ENCODE data around the gene PEPD.

Gene PEPD

DNA sequence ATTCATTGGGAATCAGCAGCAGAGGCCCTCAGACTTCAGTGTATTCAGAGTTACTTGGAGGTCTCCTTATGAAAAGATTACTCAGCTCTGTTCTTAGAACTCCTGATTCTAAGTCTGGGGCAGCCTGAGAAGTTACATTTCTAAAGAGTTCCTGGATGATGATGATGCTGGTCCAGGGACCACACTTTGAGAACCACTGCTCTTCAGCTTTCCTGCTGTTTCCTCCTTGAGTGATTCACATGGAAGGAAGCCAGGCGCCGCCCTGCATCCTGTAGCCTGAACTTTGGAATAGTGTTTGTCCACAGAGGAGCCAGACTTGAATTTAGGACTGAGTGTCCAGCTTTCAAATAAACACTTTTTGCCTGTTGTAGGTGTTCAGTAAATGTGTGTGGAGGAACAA, 145.2 kb downstream of the PEPD start:
- DNase-seq: no peak

DNA sequence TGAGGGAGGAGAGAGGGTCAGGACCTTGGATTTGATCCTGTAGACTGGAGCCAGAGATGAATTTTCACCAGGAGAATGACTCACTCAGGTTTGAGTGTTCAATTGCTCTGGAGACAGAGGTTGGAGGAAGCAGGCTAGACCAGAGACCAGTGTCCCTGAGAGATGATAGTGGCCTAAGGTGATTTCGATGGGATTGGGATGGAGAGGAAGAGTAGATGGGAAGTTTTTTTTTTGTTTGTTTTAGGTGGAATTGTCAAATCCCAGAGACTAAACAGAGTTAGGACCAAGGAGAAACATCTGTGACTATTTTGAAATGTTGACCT, 145.8 kb downstream of the PEPD start:
- no peak for DNase-seq

DNA sequence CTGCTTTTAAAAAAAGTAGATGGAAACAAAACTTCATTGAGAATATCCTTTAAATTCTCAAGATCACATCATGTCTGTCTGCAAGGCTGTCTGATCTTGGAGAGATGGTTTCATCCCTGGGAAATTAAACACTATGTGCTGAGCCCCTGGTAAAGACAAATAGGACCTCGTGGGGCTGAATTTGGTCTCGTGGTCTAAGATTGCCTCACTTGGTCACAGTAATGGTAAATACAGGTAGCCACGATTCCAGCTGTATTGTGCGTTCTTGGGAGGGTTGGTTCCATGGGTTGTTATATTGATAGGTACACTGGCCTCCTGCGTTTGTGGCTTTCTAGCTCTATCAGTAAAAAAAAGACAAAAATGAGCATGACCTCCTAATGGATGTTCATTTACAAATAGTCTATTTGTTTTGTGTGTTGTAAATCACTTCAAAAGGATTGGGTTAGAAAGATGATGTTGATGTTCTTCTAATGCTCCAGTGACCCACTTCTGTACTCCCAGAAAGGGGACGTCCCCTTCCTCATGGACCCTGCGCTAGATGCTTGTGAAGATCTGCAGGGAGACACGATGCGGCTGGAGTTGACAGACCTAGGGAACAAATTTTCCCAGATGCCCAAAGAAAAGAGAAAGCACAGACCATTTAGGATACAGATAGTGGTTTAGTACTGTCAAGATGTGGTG, 146.3 kb downstream of the PEPD start:
- no peak for DNase-seq

DNA sequence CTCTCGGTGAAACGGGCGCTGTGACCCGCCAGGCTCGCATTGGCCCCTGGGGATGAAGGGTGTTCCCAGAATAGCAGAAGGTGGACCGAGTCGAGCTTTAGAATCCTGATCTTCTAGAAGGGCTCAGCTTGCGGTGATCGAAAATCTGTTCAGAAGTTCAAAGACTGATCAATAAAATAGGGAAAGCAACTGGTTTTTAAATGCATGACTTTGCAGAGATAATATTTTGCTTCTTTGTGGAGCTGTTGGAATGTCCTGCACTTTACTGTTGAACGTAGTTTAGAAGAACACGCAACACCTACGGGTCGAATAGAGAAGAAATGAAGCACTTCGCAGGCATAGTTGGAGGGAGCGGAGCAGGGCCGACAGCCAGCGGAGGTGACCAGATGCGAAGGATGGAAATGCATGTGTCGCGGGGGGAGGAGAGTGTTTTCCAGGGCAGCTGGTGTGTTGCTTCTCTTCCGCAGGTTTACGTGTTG, 147.3 kb downstream of the PEPD start:
- DNase-seq: no peak

DNA sequence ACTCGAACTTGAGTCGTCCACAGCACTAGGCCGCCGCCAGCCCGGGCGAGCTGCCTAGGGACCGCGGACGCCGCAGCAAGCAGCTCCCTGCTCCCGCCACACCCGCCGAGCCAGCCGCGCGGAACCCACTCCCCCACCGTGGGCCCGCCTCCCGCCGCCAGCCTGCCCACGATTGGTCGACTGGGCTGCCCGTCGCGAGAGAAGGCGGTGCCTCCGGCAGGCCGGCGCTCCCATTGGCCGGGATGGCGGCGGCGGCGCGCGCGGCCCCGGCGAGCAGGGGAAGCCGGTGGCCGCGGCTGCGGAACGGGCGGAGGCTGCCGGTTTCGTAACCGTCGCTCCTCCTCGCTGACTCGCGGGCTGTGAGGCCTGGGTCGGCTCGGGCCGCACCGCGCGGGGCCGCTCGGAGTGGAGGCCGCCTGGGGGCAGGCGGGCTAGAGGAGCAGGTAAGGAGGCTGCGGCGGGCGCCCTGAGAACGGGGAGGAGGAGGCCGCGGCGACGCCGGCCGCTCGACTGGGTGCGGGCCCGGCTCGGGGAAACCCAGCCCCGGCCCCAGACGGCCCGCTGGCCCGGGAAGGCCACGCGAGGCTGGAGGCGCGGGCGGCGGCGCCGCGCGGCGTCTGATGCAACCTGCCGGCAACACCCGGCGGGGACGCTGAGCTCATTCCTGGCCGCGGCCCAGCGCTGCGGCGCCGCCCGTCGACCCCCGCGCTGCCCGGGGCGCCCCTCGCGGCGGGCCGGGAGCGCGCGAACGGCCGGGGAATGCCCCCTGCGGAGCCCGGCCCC, 147.9 kb downstream of the PEPD start, which contains the start of gene CEBPG:
Gene CEBPG (plus strand): TSS at position 257 of the 783 bp plus-strand sequence. CDS start 5,531 bp downstream, outside the sequence.
- peak; percentile 91 for DNase-seq

DNA sequence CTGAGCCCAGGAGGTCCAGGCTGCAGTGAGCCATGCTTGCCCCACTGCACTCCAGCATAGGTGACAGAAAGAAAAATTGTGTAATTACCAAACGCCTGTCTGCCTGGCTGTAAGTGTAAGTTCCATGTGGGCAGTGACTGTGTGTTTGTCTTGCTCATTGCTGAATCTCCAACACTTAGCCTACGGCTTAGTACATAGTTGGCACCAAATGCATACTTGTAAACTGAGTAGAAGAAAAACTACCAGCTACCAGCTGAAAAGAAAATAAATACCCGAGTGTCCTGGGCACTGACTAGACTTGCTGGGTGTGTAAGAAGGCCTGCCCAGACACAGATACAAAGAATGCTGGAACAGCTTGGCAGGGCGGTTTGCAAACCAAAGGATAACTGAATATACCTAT, 150.8 kb downstream of the PEPD start:
- no peak for DNase-seq

DNA sequence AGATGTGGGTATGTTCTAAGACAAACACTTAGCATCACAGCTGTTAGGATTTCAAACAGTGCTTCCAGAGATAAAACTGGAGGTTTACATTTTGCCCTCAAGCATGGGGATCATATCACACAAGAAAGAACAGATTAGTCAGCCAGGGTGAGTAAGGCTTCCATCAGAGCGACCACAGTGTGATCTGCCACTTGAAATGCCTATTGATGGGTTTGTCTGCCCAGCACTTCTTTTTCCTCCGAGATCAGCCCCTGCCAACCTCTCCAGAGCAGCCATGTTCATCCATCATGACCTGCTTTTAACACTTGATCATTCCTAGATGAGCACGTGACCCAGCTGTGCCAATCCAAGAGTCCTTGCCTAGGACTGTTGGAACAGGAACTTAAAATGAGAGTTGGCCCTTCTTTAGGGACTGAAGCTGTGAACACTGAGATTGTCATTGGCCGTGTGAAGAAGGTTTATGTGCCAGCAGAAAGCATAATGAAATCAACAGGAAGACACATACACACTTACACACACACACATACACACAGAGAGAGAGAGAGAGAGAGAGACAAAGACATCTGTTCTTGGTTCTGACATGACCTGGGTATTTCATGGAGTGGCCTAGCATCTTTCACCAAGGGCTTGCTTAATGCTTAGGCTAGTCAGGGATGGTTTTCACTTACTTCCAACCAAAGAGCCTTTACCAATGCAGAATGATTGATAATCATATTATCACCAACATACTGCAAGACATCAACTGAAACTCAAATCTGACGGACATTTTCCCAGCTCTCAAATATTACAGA, 153.3 kb downstream of the PEPD start:
- no peak for DNase-seq

DNA sequence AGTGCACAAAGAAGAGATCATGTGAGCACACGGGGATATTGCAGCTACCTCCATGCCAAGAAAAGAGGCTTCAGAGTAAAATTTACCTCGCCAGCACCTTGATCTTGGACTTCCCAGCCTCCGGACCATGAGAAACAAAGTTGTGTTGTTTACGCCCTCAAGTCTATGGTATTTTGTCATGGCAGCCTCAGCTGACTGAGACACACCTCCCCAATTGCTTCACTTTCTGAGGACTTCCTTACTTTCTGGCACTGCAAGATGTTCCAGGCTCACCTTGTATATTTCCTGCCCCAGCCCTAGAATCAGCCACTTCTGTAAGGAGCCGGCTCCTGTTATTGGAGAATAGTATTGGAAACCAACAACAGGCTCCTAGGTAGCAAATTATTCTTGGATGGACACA, 154.7 kb downstream of the PEPD start:
- no peak for DNase-seq

DNA sequence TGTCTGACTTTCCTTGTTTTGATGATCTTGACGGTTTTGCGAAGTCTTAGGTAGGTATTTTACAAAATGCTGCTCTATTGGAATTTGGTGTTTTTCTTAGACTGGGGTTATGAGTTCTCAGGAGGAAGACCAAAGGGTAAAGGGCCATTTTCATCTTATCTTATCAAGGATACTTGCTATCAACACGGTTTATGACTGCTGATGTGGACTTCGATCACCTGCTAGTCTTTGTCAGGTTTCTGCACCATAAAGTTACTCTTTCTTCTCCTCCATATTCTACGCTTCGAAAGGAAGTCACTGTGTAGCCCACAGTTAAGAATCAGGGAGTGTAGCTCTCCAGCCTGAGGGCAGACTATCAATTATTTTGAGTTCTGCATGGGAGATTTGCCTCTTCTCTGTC, 155.5 kb downstream of the PEPD start:
- no peak for DNase-seq

DNA sequence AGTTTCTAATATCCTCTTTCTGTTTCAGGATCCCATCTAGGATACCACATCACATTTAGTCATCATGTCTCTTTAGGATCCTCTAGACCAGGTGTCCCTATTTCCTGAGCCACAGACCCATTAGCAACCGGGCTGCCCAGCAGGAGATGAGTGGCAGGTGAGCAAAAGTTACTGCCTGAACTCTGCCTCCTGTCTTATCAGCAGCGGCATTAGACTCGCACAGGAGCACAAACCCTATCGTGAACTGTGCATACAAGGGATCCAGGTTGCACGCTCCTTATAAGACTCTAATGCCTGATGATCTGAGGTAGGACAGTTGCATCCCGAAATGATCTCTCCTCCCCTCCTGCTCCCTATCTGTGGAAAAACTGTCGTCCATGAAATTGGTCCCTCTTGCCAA, 155.9 kb downstream of the PEPD start:
- no peak for DNase-seq

DNA sequence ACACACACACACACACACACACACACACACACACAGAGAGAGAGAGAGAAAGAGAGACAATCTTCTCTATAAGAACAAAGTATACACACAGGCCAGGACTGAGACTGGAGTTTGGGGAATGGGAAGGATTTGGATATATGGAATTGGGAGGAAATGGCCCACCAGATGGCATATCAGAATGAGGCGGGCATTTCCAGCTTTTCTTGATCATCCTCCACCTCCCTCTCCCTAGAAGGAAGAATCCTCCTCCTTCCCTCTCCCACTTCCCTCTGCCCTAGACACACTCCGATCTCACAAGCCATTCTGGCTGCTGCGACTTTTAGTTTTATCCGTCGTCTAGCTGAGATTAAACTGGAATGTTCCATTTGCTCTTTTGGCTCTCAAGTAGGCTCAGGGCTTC, 158.1 kb downstream of the PEPD start:
- DNase-seq: no peak

DNA sequence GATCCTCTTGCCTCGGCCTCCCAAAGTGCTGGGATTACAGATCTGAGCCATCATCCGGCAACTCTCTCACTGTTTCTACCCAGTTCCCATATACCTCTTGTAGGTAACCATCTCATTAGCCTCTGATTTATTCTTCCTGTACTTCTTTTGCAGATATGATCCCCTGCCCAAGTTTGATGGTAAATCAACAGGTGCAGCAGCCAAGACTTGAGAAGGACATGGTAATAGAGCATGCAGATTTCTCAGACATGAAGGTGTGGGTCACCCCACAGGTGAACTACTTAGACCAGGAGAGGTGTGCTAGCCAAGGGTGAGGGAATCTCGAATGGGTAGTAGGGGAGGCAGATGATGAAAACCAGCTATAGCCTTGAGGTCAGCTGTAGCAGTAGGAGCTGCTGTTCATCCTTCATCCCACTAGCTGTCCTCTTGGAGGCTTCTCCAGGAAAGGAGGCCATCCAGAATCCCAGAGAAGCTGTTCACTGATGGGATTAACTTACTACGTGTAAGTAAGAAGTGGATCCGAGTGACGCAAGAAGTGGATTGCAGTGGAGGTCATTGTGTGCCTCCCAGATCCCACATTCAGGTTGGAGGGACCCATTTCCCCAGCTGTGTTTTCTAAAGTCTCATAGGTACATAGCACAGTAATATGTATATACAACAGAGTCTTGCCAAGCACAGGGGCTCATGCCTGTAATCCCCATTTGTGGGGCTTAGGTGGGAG, 158.9 kb downstream of the PEPD start:
- no peak for DNase-seq

DNA sequence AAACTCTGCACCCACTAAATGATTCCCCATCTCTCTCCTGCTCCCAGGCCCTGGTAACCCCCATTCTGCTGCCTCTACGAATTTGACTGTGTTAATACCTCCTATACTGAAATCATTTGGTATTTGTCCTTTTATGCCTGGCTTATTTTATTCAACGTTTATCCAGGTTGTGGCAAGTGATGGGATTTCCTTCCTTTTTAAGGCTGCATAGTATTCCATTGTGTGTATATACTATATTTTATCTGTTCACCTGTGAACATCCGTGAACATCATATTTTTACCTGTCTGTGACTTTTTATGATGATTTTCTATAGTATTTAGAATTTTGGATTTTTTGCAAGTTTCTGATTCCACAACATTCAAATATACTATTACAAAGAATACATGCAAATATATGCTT, 162.0 kb downstream of the PEPD start:
- no peak for DNase-seq

DNA sequence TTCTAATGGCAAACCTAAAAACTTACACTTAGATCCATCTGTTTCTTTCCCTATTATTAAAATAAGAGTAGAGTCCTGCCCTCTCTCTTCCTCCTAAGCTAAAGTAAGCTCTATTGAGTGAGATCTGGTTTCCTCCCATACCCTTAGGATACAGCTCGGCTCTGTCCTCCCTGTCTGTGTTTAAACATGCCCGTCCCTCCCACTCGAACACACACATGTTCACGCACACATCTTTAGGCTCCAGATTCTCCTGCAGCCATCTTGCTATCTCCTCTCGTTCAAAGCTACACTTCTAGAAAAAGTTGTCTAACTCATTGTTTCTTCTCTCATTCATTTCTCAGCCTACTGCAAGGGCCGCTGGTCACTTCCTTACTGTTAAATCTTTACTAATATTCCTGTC, 163.2 kb downstream of the PEPD start:
- DNase-seq: no peak

DNA sequence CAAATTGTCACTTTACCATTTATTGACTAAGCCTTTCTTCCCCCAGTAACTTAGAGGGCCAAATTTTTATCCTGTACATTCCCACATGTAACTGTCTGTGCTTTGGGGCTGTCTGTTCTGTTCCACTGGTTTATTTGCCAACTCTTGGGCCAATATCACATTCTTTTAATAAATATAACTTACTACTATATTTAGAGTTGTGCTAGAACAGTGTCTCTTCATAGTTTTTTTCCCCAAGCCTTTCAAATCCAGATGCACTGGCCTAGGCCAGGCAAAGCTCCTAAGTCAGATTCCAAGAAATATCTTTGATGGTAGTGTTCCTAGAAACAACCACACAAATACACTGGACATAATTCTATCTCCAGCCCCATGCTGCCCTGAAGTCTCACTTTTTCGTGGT, 164.0 kb downstream of the PEPD start:
- DNase-seq: no peak

DNA sequence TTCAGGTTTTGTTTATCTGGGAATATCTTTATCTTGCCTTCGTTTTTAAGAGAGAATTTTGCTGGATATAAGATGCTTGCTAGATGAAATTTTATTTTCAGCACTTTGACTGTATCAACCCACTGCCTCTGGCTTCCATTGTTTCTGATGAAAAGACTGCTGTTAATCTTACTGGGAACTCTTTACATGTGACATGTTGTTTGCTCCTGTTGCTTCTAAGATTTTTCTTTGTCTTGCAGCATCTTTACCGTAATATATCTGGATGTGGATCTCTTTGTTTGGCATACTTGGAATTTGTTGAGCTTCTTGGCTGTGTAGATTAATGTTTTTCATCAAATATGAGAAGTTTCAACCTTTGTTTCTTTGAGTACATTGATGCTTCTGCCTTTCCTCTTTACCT, 166.1 kb downstream of the PEPD start:
- DNase-seq: no peak

DNA sequence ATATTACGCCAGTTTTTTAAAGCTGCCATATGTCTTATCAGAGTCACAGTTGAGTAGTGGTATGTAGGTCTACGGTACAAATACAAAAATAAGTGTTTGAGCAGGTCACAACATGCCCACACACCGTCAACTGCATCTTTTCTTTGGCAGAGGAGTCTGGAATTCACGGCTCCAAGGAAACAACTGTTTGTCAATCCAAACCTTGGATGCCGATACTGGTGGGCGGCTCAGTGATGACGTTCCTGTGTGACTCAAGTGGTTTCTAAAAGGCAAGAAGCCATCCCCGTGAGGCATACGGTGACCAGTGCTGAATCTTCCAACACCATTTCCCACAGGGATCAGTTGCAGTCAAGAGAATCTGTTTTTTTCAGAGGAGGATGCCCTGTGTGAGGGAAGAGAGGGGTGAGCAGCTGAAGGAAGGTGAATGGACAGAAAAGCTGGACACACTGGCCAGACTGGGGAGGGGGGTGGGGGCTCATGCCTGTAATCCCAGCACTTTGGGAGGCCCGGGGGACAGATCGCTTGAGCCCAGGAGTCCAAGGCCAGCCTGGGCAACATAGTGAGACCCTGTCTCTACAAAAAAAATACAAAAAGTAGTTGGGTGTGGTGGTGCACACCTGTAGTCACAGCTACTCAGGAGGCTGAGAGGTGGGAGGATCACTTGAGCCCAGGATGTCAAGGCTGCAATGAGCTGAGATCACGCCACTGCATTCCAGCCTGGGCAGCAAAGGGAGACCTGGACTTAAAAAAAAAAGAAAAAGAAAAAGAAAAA, 170.9 kb downstream of the PEPD start:
- no peak for DNase-seq

DNA sequence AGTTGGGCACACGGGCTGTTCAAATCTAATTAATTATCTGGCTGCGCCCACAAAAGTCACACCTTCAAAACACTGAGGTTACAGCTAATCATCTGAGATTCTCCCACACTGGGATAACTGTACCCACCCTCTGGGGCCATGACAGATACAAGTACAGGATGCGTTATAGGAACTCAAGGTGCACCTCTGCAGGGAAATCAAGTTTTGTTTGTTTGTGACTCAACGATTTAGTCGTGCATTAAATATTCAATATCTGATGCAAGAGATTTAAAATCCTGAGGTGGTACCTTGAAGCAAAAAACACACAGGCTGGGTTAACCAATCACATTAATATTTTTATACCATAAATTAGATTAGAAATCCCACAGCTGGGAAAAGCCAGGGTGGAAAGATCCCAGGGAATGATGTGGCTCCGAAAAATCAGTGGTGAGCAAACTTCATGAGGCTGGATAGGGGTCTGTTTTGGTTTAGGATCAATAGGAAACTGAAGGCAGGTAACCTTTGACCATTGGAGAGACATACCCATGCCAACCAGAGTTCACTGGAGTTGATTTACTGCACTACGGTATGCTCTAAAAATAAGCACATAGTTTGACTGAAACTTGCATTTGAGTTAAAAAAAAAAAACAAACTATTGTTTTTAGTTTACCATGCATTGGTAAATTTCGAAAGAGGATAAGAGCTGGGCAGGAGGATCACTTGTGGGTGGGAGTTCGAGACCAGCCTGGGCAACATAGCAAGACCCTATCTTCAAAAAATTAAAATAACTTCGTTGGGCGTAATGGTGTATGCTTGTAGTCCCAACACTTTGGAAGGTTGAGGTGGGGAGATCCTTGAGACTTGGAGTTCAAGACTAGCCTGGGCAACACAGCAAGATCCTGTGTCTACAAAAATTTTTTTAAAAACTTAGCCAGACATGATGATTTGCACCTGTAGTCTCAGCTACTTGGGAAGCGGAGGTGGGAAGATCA, 172.0 kb downstream of the PEPD start:
- DNase-seq: no peak

DNA sequence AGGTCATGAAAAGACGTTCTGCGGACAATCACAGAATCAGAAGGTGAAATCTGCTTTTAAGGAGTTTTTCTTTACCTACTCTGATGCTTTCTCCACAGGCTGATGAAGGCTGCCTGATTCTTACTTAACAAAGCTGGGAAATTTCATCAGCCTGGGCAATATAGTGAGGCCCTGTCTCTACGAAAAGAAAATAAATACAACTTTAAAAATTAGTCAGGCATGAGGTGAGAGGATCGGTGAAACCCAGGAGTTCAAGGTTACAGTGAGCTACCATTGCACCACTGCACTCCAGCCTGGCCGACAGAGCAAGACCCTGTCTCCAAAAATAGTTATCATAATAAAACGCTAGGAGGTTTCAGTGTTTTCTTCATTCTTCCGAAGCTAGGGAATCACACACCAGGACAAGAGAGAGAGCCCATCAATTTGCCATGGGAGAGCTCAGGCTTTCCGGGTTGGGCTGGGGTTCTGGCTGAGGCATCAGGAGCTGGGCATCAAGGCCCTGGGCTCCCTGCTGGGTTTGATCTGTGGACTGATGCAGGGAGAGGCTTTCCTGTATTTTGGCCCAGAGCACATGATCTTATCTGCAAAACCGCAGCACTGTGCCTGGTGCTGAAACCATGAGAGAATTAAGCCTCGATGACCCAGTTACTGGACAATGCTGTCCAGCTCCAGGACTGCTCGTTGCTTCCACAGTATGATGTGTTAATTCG, 173.1 kb downstream of the PEPD start:
- DNase-seq: no peak

DNA sequence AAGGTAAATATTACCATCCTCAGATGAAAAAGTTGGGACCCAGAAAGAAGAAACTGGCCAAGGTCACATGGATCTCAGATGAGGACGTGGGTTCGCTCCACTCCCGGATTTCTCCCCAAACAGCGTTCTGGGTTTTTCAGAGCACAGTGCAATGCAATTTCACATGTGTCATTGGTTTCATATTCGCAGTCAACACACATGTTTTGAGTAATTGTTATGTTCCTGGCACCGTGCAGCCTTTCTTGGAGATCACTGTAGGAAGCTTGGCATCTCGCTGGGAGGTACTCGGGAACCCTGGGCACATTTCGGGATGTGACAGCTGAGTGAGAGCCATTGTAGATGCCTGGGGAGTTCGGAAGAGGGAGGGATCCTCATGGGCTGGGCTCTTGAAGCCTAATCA, 174.3 kb downstream of the PEPD start:
- no peak for DNase-seq
